MM.1S (cell line): ENCODE results near the gene CALCA.

Experiments
- CTCF ChIP-seq: fragments of 300-600 bp; sonication (generic); IDR thresholded peaks from 2 replicates; pipeline ENCODE4 v1.5.1; 2016; ENCODE audit warnings: antibody characterized with exemption, low read length, mixed read lengths
- EZH2 ChIP-seq: fragments of 300-600 bp; sonication (generic); optimal IDR thresholded peaks from 2 replicates; pipeline ENCODE3; 2017; ENCODE audit warnings: low read depth, mild to moderate bottlenecking, antibody characterized with exemption, low read length, mixed read lengths

- TF ChIP-seq CTCF = no peak
- TF ChIP-seq EZH2 = no peak
Observed at GRCh38 chr11:14932447-14932846, 39.7 kb downstream of the CALCA start.
